Embryonic facial prominence (tissue), 1 donor: Measurements from ENCODE around the gene TFF1.

Experiments
- DNase-seq: peaks from one replicate; pipeline ENCODE4 v3.0.0-alpha.2; 2016; ENCODE audit errors: extremely low spot score

Gene TFF1

GRCh38 chr21:42398436-42399028, 32.2 kb upstream of the TFF1 start:
- DNase-seq = no peak

GRCh38 chr21:42397746-42398394, 31.5 kb upstream of the TFF1 start:
- DNase-seq = no peak

DNA sequence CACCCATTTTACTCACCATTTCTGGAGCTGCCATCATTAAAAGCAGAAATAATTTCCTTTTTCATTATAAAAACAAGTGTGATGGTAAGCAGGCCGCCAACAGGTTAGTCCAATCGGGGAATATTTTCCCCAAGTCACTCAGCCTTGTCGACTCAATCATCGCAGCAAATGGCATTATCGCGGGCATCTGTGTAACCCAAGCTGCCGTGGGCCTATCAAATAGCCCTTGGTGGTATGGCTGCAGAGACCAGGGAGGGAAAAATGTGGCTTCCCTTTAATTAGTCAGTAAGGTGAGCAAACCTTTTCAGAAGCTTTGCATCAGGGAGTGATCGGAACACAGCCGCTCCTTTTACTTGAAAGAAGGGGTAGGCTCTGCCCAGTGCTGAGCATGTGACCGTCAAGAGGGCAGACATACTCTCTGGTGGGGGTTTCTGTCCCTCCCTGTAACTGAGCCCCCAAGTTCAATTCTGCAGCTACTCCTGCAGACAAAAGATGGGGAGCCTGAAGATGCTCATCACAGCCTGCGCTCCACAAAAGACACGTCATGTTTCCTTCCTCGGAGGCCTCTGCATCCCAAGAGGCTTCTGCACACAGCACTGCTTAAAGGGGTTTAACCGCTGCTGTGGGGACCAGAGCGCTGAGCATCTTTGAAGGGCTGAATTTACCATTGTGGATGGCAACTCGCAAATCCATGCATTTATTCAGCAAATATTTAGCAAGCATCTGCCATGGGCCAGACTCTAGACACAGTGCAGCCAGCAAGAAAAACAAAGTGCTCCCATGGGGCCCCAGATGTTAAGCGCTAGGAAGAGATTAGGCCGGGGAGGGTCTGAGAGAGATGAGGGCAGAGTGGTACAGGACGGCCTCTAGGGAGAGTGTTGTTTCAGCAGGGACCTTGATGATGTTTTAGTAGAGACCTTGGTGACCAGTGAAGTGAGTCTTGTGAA, 30.7 kb upstream of the TFF1 start:
- no peak for DNase-seq

DNA sequence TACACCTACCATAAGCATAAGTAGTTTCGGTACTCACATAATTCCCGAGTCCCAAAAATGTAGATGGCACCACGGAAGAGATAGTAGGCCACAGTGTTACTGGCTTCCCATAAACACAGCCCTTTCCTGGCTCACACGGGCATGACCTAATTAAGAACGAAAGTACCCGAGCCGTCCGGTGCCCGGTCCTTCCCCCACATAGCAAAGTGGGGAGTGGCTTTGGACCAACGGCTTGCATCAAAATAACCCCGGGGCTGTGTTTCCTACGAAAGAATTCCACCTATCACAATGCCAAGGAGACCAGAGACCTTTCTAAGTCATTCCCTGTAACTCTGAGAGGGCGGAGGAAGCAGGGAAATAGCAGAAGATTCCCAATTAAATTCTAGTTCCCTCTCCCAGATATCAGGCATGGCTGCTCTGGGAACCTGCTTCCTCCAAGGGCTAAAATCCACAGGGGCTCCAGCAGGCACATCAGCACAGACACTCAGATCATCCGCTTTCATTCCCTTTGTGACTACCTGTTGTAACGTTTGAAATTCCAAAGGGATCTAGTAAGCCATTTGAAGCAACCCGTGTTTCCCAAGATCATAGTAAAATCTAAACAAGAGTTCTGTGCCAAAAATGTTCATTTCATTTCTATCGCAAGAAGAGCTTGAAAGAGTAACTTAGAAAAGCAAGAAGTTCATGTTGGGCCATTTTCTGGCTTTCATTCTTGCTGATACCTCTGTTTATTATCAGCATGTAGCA, 29.7 kb upstream of the TFF1 start, which contains the start of gene TMPRSS3:
TMPRSS3 (minus strand) TSS at position 148 of the 747 bp plus-strand sequence. CDS start 635 bp downstream, outside the sequence.
- DNase-seq = no peak

- no peak for DNase-seq
These were observed 29.0 kb upstream of the TFF1 start for GRCh38 chr21:42395302-42395701.

DNA sequence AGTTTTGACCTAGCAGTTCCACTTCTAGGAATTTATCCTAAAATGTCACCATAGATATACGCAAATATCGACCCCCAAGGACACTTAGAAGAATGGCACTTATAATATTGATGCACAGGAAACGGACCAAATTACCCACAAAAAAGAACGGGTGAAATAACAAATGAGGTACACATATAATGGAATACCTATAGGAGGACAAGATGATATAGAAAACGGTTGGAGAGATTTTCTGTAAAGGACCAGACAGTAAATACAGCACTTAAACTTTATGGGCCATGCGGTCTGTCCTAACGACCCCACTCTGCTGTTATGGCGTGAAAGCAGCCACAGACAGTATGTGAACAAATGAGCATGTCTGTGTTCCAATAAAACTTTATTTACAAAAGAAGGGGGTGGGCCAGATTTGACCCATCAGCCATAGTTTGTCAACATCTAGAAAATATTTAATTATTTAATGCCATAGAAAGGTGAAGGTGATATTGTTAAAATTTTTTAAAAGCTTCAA, 27.2 kb upstream of the TFF1 start:
- DNase-seq = no peak

DNA sequence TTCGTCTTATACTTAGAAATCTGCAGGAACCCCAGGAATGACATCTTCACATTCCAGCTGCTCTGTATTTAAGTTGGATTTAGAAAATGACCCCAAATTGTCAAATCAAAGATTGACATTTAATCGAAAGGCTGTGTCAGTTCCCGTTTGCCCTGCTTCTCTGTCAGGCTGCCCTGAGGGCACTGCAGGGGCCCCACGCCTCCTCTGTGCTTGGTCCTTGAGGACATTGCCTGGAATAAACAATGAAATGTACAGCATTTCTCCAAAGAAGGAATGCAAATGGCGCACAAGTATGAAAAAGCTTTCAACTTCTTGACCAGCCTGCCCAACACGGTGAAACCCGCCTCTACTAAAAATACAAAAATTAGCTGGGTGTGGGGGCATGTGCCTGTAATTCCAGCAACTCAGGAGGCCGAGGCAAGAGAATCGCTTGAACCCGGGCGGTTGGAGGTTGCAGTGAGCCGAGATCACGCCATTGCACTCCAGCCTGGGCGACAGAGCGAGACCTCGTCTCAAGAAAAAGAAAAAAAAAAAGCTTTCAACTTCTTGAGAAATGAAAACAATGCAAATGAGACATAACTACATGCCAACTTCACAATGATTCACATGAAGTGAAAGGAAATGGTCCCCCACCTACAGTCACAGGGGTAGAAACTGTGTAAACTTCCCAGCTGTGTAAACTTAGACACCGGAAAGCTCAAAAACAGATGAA, 26.6 kb upstream of the TFF1 start:
- no peak for DNase-seq

DNA sequence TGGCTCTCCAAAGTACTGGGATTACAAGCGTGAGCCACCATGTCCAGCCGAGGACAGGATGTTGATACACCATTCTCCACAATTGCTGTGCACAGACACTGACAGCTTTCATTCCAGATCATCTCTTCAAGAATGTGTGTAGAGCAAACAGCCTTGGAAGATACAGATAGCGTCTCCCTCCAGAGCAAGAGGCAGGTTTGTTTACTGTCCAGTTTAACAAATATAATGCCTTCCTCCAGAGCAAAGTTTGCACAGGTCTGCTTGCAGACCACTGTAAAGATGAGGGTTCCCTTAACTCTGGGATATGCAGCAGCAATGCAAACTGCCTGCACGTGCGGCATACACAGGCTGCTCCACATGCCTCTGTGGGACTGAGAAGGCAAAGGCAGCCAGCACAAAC, 25.0 kb upstream of the TFF1 start:
- no peak for DNase-seq

GRCh38 chr21:42390696-42391095, 24.4 kb upstream of the TFF1 start:
- DNase-seq = no peak

GRCh38 chr21:42390193-42390592, 23.9 kb upstream of the TFF1 start:
- no peak for DNase-seq

GRCh38 chr21:42389449-42389835, 23.1 kb upstream of the TFF1 start:
- DNase-seq = no peak

- no peak for DNase-seq
These were observed 22.6 kb upstream of the TFF1 start for GRCh38 chr21:42388740-42389448.

- no peak for DNase-seq
These were observed 21.6 kb upstream of the TFF1 start for GRCh38 chr21:42387843-42388340.

GRCh38 chr21:42387164-42387563, 20.8 kb upstream of the TFF1 start:
- DNase-seq = no peak

- no peak for DNase-seq
These were observed 19.8 kb upstream of the TFF1 start for GRCh38 chr21:42386034-42386591.

- no peak for DNase-seq
These were observed 19.3 kb upstream of the TFF1 start for GRCh38 chr21:42385619-42386018.

GRCh38 chr21:42384989-42385388, 18.7 kb upstream of the TFF1 start:
- DNase-seq = no peak

GRCh38 chr21:42384156-42384945, 18.0 kb upstream of the TFF1 start:
- no peak for DNase-seq

GRCh38 chr21:42383331-42383730, 17.0 kb upstream of the TFF1 start:
- no peak for DNase-seq
